Stomach (tissue), 4 donors: Measurements from ENCODE around the gene RTKN.

Experiments used
- POLR2A ChIP-seq, 4 donors: fragments of 450-650 bp; IDR thresholded peaks; one replicate each; pipeline ENCODE4 v1.6.1; 2016; ENCODE audit warnings: antibody characterized with exemption in 4 of 4, control low read depth in 2 of 4, mild to moderate bottlenecking in 1 of 4, moderate library complexity in 1 of 4
- TF ChIP-seq, protein P1 (sequence below), 7 experiments: fragments of 450-650 bp in 4 of 7; fragments of 200-600 bp in 3 of 7; sonication (generic) in 3 of 7; IDR thresholded peaks; one replicate each; pipeline ENCODE4 v1.5.1; 2016 to 2019; ENCODE audit warnings: antibody characterized with exemption in 7 of 7, control low read depth in 2 of 7, mild to moderate bottlenecking in 1 of 7

GRCh38 chr2:74392449-74392743 is 49.3 kb downstream of the RTKN start:
- TF ChIP-seq, protein P1, sequence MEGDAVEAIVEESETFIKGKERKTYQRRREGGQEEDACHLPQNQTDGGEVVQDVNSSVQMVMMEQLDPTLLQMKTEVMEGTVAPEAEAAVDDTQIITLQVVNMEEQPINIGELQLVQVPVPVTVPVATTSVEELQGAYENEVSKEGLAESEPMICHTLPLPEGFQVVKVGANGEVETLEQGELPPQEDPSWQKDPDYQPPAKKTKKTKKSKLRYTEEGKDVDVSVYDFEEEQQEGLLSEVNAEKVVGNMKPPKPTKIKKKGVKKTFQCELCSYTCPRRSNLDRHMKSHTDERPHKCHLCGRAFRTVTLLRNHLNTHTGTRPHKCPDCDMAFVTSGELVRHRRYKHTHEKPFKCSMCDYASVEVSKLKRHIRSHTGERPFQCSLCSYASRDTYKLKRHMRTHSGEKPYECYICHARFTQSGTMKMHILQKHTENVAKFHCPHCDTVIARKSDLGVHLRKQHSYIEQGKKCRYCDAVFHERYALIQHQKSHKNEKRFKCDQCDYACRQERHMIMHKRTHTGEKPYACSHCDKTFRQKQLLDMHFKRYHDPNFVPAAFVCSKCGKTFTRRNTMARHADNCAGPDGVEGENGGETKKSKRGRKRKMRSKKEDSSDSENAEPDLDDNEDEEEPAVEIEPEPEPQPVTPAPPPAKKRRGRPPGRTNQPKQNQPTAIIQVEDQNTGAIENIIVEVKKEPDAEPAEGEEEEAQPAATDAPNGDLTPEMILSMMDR (IDR thresholded peaks at IDR 0.05), result no peak
- no peak for TF ChIP-seq POLR2A (IDR thresholded peaks at IDR 0.05)
